Measurements from ENCODE around the gene PCBP2.
A peak's percentile ranks its signal among the peaks of the same experiment; 100 is the strongest.

The PCBP2 gene

GRCh38 chr12:53495903-53496751, 44.2 kb downstream of the PCBP2 start:
- DNase-seq = no peak

GRCh38 chr12:53496752-53497032, 44.8 kb downstream of the PCBP2 start:
- no peak for DNase-seq

GRCh38 chr12:53497461-53497860, 45.6 kb downstream of the PCBP2 start:
- DNase-seq = no peak

GRCh38 chr12:53498235-53498630, 46.3 kb downstream of the PCBP2 start:
- DNase-seq = no peak

GRCh38 chr12:53499266-53500141, 47.6 kb downstream of the PCBP2 start, which contains the start of gene MAP3K12:
Gene MAP3K12 (minus strand): TSS chr12:53499458. CDS start chr12:53487391, 12,067 bp downstream.
- DNase-seq = peak; percentile 88

- no peak for DNase-seq
Observed at GRCh38 chr12:53500142-53500775, 48.4 kb downstream of the PCBP2 start.

- DNase-seq = peak; percentile 99
Observed at GRCh38 chr12:53500776-53501614, 49.1 kb downstream of the PCBP2 start, which contains the start of gene TARBP2. Gene TARBP2 (plus strand): TSS chr12:53501283. CDS start chr12:53501409, 126 bp downstream.

GRCh38 chr12:53501615-53502181, 49.8 kb downstream of the PCBP2 start:
- DNase-seq = no peak

GRCh38 chr12:53502331-53502730, 50.4 kb downstream of the PCBP2 start:
- no peak for DNase-seq

- DNase-seq = no peak
Observed at GRCh38 chr12:53502983-53503728, 51.3 kb downstream of the PCBP2 start.

- DNase-seq = peak; percentile 60
Observed at GRCh38 chr12:53504004-53504920, 52.4 kb downstream of the PCBP2 start.

GRCh38 chr12:53505086-53505485, 53.2 kb downstream of the PCBP2 start:
- DNase-seq = peak; percentile 57

- peak; percentile 57 for DNase-seq
Observed at GRCh38 chr12:53505555-53506449, 53.9 kb downstream of the PCBP2 start.

- DNase-seq = peak; percentile 21
Observed at GRCh38 chr12:53506450-53506785, 54.5 kb downstream of the PCBP2 start.

- peak; percentile 59 for DNase-seq
Observed at GRCh38 chr12:53506881-53507602, 55.1 kb downstream of the PCBP2 start, which contains the start of gene NPFF. Gene NPFF (minus strand): TSS chr12:53507484. CDS start chr12:53507474, 10 bp downstream.

- no peak for DNase-seq
Observed at GRCh38 chr12:53507603-53507885, 55.6 kb downstream of the PCBP2 start.

- DNase-seq = peak; percentile 92
Observed at GRCh38 chr12:53508534-53509170, 56.8 kb downstream of the PCBP2 start.

All from activated effector memory CD4-positive, alpha-beta T cell treated with anti-CD3 and anti-CD28 coated beads, Interleukin-2, amount 50 U/mL, for 16 hours (primary cell).